Bronchial epithelial cell (primary cell): ENCODE results near the gene PXMP2. TPM values are rescaled to one million over a fixed set of nuclear protein-coding genes. Genes with fewer than 3 reads are reported as not detected.

Experiments used
- DNase-seq: peaks from one replicate; pipeline ENCODE4 v3.0.0-alpha.2; 2010; ENCODE audit warnings: low read depth
- FAIRE-seq: peaks from 2 replicates; lab custom pipeline; 2011; peaks lifted over from hg19 to GRCh38; lab: Jason Lieb, UNC
- H3K27me3 ChIP-seq: 2 replicates; pipeline ENCODE4 v1.5.1; 2011; ENCODE audit warnings: low read length; ENCODE audit not compliant: control insufficient read depth, insufficient read depth
- H3K36me3 ChIP-seq: 2 replicates; pipeline ENCODE4 v1.5.1; 2011; ENCODE audit warnings: low read length; ENCODE audit not compliant: control insufficient read depth, insufficient read depth
- H3K4me3 ChIP-seq: 2 replicates; pipeline ENCODE4 v1.5.1; 2011; ENCODE audit warnings: mild to moderate bottlenecking, low read depth, low read length, control low read depth
- CTCF ChIP-seq: IDR thresholded peaks from 2 replicates; pipeline ENCODE4 v1.5.1; 2011; ENCODE audit warnings: mild to moderate bottlenecking, moderate library complexity, low read length, control low read depth, inconsistent platforms; ENCODE audit not compliant: insufficient read depth, severe bottlenecking
- total RNA-seq: library from RNA; depleted of rRNA; stranded (reverse); fragments of >200 nt; gene quantifications from 2 replicates; pipeline ENCODE4 v1.2.1, GENCODE V29; 2014

PXMP2 gene
- total RNA-seq, 1 donor from 2014 or later: 12.9 TPM

DNA sequence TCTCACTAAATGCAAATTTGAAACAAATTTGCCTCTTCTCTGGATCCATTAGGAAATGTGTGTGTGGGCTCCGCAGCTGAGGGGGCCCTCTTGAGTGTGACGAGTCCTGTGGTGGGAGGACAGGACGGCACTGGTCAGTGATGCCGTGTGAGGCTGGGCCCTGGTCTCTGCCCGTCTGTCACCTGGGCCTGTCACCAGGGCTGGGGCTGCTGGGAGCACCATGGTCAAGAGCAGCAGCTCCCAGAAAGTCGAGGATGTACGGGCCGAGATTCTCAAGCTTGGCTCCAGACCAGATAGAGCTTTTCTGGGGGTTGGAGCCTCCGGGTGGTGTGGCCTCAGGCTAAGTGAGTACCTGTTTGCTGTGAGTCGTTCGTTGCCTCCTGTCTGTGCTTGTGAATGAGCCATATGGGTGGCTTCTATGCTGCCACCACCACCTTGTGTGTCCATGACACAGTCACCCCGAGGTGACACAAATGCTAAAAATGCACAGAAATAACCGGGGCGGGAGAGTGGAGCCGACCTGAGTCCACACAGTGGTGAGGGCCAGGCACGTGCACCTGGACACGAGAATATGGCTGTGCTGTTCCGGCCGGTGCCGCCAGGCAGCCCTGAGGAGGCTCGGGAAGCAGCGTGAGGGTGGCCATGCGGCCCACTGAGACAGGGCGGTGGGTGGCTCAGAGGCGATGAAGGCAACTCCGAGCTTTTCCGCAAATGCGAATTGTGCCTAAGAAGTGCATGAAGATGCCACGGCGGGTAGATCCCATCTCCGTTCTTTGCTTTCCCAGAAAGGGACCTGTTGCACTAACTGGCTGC, 32.0 kb downstream of the PXMP2 start:
- H3K36me3 ChIP-seq: peaks cover 27% of the 10 kb centered on the region
- H3K27me3 ChIP-seq: no peaks in the 10 kb centered on the region
- no peak for TF ChIP-seq CTCF
- DNase-seq: peak; percentile 36
- no peak overlapping the region for H3K4me3 ChIP-seq
- FAIRE-seq: peak; percentile 83

DNA sequence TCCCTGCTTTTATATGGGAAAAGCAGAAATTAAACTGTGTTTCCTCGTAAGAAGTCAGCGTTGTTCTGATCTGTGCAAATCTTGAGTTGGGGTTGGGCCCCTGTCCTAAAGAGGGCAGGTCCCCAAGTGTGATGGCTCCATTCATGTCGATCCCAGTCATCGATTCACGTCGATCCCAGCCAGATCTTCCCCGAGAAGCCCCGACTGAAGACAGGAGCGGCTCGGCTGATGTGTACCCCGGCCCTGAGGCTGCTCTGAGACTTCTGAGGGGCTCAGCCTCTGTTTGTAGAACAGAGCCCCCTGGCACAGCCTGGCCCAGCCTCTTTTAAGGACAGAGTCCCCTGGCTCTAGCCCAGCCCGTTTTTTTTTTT, 32.6 kb downstream of the PXMP2 start:
- FAIRE-seq: no peak
- no peak for DNase-seq
- Histone ChIP-seq H3K4me3 (no peak overlapping the region), H3K27me3 (no peaks in the 10 kb centered on the region), H3K36me3 (peaks cover 32% of the 10 kb centered on the region)
- no peak for TF ChIP-seq CTCF

GRCh38 chr12:132720606-132721345, 33.4 kb downstream of the PXMP2 start:
- no peak for TF ChIP-seq CTCF
- Histone ChIP-seq H3K27me3 (no peaks in the 10 kb centered on the region), H3K36me3 (peaks cover 35% of the 10 kb centered on the region), H3K4me3 (no peak overlapping the region)
- FAIRE-seq: no peak
- no peak for DNase-seq

GRCh38 chr12:132723015-132723763, 35.8 kb downstream of the PXMP2 start:
- H3K36me3 ChIP-seq: peaks cover 42% of the 10 kb centered on the region
- no peak for FAIRE-seq
- H3K4me3 ChIP-seq: no peak overlapping the region
- no peaks in the 10 kb centered on the region for H3K27me3 ChIP-seq
- no peak for TF ChIP-seq CTCF
- DNase-seq: no peak

- FAIRE-seq (no peak), DNase-seq (no peak)
- no peak for TF ChIP-seq CTCF
- H3K4me3 ChIP-seq: no peak overlapping the region
- no peaks in the 10 kb centered on the region for H3K27me3 ChIP-seq
- peaks cover 42% of the 10 kb centered on the region for H3K36me3 ChIP-seq
These were observed 36.4 kb downstream of the PXMP2 start for GRCh38 chr12:132723764-132724140.
